Endothelial cell of umbilical vein (primary cell): ENCODE results near the gene PCDHA9. TPM values are rescaled to one million over a fixed set of nuclear protein-coding genes. Genes with fewer than 3 reads are reported as not detected.

Experiments used
- BruUV-seq: library from RNA; stranded (reverse); fragments of 400-500 nt; replicated peaks from 2 replicates; lab custom pipeline; 2021; lab: Mats Ljungman, UMichigan
- CTCF ChIA-PET: fragments of 300-600, 350-600 bp; sonication (Branson Sonifier 250); formaldehyde crosslinking; loops from one replicate; lab custom pipeline; 2021; ENCODE audit warnings: antibody characterized with exemption, inconsistent platforms; lab: Charles Lee
- POLR2A ChIA-PET: fragments of 300-600, 350-600 bp; sonication (Branson Sonifier 250); formaldehyde crosslinking; loops from one replicate; lab custom pipeline; 2021; ENCODE audit warnings: antibody characterized with exemption, inconsistent platforms; lab: Charles Lee
- DNase-seq: peaks from one replicate; pipeline ENCODE4 v3.0.0-alpha.2; 2011; ENCODE audit warnings: low read depth, low spot score
- FAIRE-seq: peaks from 2 replicates; lab custom pipeline; 2011; peaks lifted over from hg19 to GRCh38; lab: Jason Lieb, UNC
- H2AFZ ChIP-seq: 2 replicates; pipeline ENCODE4 v1.6.0; 2012; ENCODE audit warnings: low read depth, low read length, control low read depth, inconsistent platforms
- H3K27ac ChIP-seq: 2 replicates; pipeline ENCODE4 v1.5.1; 2011; ENCODE audit warnings: low read depth, mild to moderate bottlenecking, control low read depth, low read length, moderate library complexity; ENCODE audit not compliant: insufficient read depth
- H3K27me3 ChIP-seq, 2 experiments: 2 replicates each; pipeline versions ENCODE4 v1.6.0 to v1.6.1; 2011; ENCODE audit warnings: low read length in 2 of 2, mixed read lengths in 1 of 2; ENCODE audit not compliant: control insufficient read depth in 2 of 2, insufficient read depth in 2 of 2
- H3K36me3 ChIP-seq, 2 experiments: 2 replicates in 1 of 2; 3 replicates in 1 of 2; pipeline ENCODE4 v1.5.1; 2011; ENCODE audit warnings: low read length in 2 of 2, mild to moderate bottlenecking in 1 of 2, moderate library complexity in 1 of 2; ENCODE audit not compliant: control insufficient read depth in 2 of 2, insufficient read depth in 2 of 2; ENCODE audit errors: extremely low read depth in 1 of 2
- H3K4me1 ChIP-seq: 3 replicates; pipeline ENCODE4 v1.5.1; 2011; ENCODE audit warnings: mild to moderate bottlenecking, low read length; ENCODE audit not compliant: control insufficient read depth, insufficient read depth; ENCODE audit errors: extremely low read depth
- H3K4me2 ChIP-seq: 2 replicates; pipeline ENCODE4 v1.6.1; 2011; ENCODE audit warnings: low read length, control low read depth, mixed read lengths; ENCODE audit not compliant: insufficient read depth
- H3K4me3 ChIP-seq, 3 experiments: fragments of 200-600 bp in 1 of 3; sonication (generic), shearing (Covaris generic) in 1 of 3; replicated peaks in 1 of 3; 2 replicates each; pipeline ENCODE4 v1.5.1; 2011 to 2016; ENCODE audit warnings: control low read depth in 3 of 3, low read length in 3 of 3, mild to moderate bottlenecking in 2 of 3, inconsistent platforms in 1 of 3, low read depth in 1 of 3, moderate library complexity in 1 of 3; ENCODE audit not compliant: insufficient read depth in 1 of 3
- H3K79me2 ChIP-seq: 2 replicates; pipeline ENCODE4 v1.6.0; 2012; ENCODE audit warnings: low read length, inconsistent platforms; ENCODE audit not compliant: control insufficient read depth, insufficient read depth
- H3K9ac ChIP-seq: replicated peaks from 2 replicates; pipeline ENCODE3; 2011; ENCODE audit warnings: low read length, control low read depth; ENCODE audit not compliant: insufficient read depth; ENCODE audit errors: extremely low read depth
- H3K9me1 ChIP-seq: replicated peaks from 3 replicates; pipeline ENCODE4 v1.6.0; 2011; ENCODE audit warnings: mild to moderate bottlenecking, low read length; ENCODE audit not compliant: control insufficient read depth, insufficient read depth; ENCODE audit errors: extremely low read depth
- H3K9me3 ChIP-seq: replicated peaks from 2 replicates; pipeline ENCODE4 v1.5.1; 2012; ENCODE audit warnings: low read length, inconsistent platforms; ENCODE audit not compliant: control insufficient read depth, insufficient read depth
- H4K20me1 ChIP-seq: replicated peaks from 2 replicates; pipeline ENCODE3; 2011; ENCODE audit warnings: mild to moderate bottlenecking, low read length; ENCODE audit not compliant: control insufficient read depth, insufficient read depth; ENCODE audit errors: extremely low read depth
- EZH2 ChIP-seq: IDR thresholded peaks from 2 replicates; pipeline ENCODE4 v1.6.1; 2012; ENCODE audit warnings: borderline replicate concordance, low read depth, mild to moderate bottlenecking, moderate library complexity, low read length, inconsistent platforms; ENCODE audit not compliant: severe bottlenecking
- FOS ChIP-seq: IDR thresholded peaks from 2 replicates; pipeline ENCODE4 v1.6.1; 2011; ENCODE audit warnings: mild to moderate bottlenecking, low read length, moderate library complexity, borderline replicate concordance; ENCODE audit not compliant: insufficient read depth
- GATA2 ChIP-seq: IDR thresholded peaks from 2 replicates; pipeline ENCODE4 v1.7.0; 2011; ENCODE audit warnings: low read depth, mild to moderate bottlenecking, moderate library complexity, mixed read lengths, low read length; ENCODE audit not compliant: insufficient read length, insufficient read depth
- JUN ChIP-seq: IDR thresholded peaks from 2 replicates; pipeline ENCODE4 v1.6.1; 2011; ENCODE audit warnings: borderline replicate concordance, low read depth; ENCODE audit not compliant: insufficient read length, insufficient read depth
- MYC ChIP-seq: IDR thresholded peaks from one replicate; pipeline ENCODE4 v1.6.1; 2011; ENCODE audit warnings: mild to moderate bottlenecking, low read depth, low read length
- POLR2A ChIP-seq: IDR thresholded peaks from 2 replicates; pipeline ENCODE4 v1.6.1; 2012; ENCODE audit warnings: low read depth, mild to moderate bottlenecking, control low read depth, low read length
- POLR2AphosphoS5 ChIP-seq: IDR thresholded peaks from 2 replicates; pipeline ENCODE4 v1.6.1; 2012; ENCODE audit warnings: low read depth, mild to moderate bottlenecking, control low read depth, low read length, moderate library complexity; ENCODE audit not compliant: insufficient read depth
- dilution Hi-C: fragments of 300-500 bp; cut with MboI; formaldehyde crosslinking; loops from one replicate; pipeline ENCODE4 v1.15.0; 2019; ENCODE audit warnings: low sequenced_read_pairs; ENCODE audit not compliant: extremely low pct_ligation_motif_present
- intact Hi-C: fragments of 100-400 bp; cut with micrococcal nuclease; formaldehyde crosslinking; loops from one replicate; pipeline ENCODE4 v1.10.0; 2022
- polyA plus RNA-seq, 4 experiments: library from polyadenylated mRNA; depleted of rRNA in 3 of 4; stranded (reverse) in 3 of 4; unstranded in 1 of 4; fragments of >200 nt; gene quantifications; 2 replicates each; pipeline versions ENCODE4 v1.2.1 to v1.2.3, GENCODE V29; 2011 to 2012; ENCODE audit warnings: missing spikeins in 1 of 4
- total RNA-seq: library from RNA; stranded (reverse); gene quantifications from 2 replicates; pipeline ENCODE4 v1.2.3, GENCODE V29; 2021
- TF ChIP-seq, protein P1 (sequence below), 2 donors: IDR thresholded peaks; 1 replicate in 1 of 2; 2 replicates in 1 of 2; pipeline ENCODE4 v1.5.1; 2011; ENCODE audit warnings: low read length in 2 of 2, mild to moderate bottlenecking in 2 of 2, moderate library complexity in 2 of 2, control low read depth in 1 of 2, inconsistent platforms in 1 of 2, low read depth in 1 of 2; ENCODE audit not compliant: insufficient read depth in 1 of 2; ENCODE audit errors: extremely low read depth in 1 of 2
- TF ChIP-seq, protein P2 (sequence below): IDR thresholded peaks from 2 replicates; pipeline ENCODE4 v1.6.1; 2011; ENCODE audit not compliant: insufficient read depth, insufficient read length

The PCDHA9 gene
- total and polyA plus RNA-seq, 2 donors (not counting 3 experiments of a cell fraction or from before 2014, with no cell fraction given) = not detected

DNA sequence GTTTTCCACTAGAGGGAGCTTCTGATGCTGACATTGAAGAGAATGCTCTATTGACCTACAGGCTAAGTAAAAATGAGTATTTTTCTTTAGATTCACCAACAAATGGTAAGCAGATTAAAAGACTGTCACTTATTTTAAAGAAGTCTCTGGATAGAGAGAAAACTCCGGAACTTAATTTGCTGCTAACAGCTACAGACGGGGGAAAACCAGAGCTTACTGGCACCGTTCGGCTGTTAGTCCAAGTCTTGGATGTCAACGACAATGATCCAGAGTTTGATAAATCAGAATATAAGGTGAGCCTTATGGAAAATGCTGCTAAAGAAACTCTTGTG, 21.3 kb downstream of the PCDHA9 start:
- TF ChIP-seq MYC (no peak), POLR2A (no peak), FOS (no peak), EZH2 (no peak), JUN (no peak), POLR2AphosphoS5 (no peak), GATA2 (no peak)
- TF ChIP-seq, protein P1, sequence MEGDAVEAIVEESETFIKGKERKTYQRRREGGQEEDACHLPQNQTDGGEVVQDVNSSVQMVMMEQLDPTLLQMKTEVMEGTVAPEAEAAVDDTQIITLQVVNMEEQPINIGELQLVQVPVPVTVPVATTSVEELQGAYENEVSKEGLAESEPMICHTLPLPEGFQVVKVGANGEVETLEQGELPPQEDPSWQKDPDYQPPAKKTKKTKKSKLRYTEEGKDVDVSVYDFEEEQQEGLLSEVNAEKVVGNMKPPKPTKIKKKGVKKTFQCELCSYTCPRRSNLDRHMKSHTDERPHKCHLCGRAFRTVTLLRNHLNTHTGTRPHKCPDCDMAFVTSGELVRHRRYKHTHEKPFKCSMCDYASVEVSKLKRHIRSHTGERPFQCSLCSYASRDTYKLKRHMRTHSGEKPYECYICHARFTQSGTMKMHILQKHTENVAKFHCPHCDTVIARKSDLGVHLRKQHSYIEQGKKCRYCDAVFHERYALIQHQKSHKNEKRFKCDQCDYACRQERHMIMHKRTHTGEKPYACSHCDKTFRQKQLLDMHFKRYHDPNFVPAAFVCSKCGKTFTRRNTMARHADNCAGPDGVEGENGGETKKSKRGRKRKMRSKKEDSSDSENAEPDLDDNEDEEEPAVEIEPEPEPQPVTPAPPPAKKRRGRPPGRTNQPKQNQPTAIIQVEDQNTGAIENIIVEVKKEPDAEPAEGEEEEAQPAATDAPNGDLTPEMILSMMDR (IDR thresholded peaks at IDR 0.05; ENCODE audit: extremely low read depth in 1 of 2, insufficient read depth in 1 of 2, low read depth in 1 of 2, low read length in 2 of 2) = no peak
- TF ChIP-seq, protein P2, sequence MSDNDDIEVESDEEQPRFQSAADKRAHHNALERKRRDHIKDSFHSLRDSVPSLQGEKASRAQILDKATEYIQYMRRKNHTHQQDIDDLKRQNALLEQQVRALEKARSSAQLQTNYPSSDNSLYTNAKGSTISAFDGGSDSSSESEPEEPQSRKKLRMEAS = no peak
- no peak overlapping the region for H3K4me2 ChIP-seq
- H3K4me3 ChIP-seq = no peak overlapping the region
- no peak for DNase-seq
- POLR2A ChIA-PET = no interaction called here
- H3K36me3 ChIP-seq = no peaks in the 10 kb centered on the region
- H3K27me3 ChIP-seq = no peaks in the 10 kb centered on the region
- CTCF ChIA-PET = interaction anchor here (0.7 to 1.8 kb wide), 7 partner anchors 13 to 461 kb away, joined by 3 to 9 read pairs (median 4); partner anchors contain the start of gene PCDHGA1
- no peak overlapping the region for H2AFZ ChIP-seq
- dilution Hi-C loops (no loop called here), intact Hi-C loops (no loop called here)
- FAIRE-seq = no peak
- H3K79me2 ChIP-seq = no peaks in the 10 kb centered on the region
- BruUV-seq = no TSS peak
- H4K20me1 ChIP-seq = no peaks in the 10 kb centered on the region
- no peaks in the 10 kb centered on the region for H3K9me1 ChIP-seq
- no peak overlapping the region for H3K9ac ChIP-seq
- no peak overlapping the region for H3K27ac ChIP-seq
- H3K9me3 ChIP-seq = no peaks in the 10 kb centered on the region
- no peaks in the 10 kb centered on the region for H3K4me1 ChIP-seq
